ENCODE measurements around the gene ASAP3.

The ASAP3 gene

DNA sequence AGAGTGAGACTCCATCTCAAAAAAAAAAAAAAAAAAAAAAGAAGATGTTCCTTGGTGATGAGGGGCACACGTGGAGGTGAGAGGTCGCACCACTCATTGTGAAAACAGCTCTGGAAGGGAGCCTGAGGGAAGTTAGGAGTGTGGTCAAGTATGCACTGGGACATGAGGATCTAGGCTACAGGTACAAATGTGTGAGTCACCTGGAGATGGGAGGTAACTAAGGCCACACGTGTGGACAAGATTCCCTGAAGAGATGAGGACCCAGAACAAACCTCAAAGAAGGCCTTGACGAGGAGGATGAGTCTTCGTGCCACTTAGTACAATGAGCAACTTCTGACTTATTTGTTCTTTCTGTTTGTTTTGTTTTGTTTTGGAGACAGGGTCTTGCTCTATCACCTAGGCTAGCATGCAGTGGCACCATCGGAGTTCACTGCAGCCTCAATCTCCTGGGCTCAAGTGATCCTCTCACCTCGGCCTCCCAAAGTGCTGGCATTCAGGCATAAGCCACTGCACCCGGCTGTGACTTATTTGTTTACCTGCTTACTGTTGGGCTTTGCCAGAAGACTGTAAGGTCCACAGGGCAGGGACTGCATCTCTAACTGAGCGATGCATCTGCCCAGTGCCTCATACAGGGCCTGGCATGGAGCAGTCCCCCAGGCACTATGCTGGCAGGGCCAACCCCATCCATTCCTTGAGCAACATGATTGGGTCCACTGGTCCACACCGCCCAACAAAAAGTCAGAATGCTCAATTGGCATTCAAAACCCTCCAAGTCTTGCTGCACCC, 6.4 kb downstream of the ASAP3 start:
- DNase-seq = no peak

DNA sequence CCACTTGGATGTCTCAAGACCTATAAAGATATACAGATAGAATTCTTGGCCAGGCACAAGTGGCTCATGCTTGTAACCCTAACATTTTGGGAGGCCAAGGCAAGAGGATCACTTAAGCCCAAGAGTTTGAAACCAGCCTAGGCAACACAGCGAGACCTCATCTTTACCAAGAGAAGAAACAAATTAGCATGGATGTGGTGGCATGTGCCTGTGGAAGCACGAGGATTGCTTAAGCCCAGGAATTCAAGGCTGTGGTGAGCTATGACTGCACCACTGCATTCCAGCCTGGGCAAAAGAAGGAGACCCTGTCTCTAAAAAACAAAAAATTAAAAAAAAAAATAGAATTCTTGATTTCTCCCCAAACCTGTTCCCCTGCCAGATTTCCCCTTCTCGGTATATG, 8.3 kb downstream of the ASAP3 start:
- no peak for DNase-seq

DNA sequence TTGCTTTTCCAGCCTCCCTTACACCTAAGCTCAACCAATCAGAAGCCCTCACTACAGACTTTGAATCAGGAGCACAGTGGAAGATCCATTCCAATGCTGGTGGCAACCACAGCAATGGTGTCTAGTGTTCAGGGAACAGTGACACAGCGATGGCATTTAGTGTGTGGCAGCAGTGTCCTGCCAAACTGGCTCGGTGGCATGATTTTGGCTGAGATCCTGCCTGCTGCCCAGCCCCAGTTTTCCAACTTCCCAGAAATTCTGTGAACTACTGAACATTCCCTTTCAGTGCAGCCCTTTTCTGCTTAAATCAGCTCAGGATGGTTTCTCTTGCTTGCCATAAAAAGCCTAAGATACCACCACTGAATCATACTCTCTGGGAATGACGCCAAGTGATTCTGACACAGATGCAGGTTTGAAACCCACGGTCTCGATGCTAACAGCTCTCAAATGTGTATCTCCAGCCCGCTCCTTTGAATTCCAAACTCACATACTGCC, 8.8 kb downstream of the ASAP3 start:
- DNase-seq = peak; percentile 86

DNA sequence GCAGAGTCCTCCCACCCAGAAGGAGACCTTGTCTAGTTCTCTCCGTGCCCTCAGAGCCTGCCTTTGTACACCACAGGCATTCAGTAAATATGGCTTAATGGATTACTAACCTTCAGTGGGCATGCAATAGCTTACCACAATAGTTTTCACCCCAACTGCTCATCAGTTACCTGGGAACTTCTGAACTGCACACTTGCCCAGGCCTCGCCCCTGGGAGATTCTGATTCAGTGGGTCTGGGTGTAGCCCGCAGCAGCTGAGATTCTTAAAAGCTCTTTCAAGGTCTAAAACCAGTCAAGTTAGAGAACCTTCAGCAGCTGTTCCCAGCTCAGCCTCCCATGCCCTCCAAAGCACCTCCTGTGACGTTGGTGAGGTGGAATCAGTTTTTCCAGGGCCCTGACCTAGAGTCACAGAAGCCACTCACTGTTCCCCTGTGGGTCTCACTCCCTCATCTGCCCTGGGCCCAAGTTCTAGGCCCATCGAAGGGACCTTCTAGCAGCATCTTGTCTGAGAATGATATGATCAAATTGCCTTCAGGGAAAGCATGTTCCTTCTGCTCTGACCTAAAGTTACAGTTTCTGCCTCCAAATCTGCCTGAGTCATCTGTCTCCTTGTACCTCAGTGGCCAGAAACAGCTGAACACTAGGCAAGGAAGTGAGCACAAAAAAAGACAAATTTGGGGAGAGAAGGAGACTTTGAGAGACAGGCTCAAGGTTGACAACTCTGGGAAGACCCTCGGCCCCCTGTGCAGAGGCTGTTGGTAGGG, 10.8 kb downstream of the ASAP3 start:
- no peak for DNase-seq

DNA sequence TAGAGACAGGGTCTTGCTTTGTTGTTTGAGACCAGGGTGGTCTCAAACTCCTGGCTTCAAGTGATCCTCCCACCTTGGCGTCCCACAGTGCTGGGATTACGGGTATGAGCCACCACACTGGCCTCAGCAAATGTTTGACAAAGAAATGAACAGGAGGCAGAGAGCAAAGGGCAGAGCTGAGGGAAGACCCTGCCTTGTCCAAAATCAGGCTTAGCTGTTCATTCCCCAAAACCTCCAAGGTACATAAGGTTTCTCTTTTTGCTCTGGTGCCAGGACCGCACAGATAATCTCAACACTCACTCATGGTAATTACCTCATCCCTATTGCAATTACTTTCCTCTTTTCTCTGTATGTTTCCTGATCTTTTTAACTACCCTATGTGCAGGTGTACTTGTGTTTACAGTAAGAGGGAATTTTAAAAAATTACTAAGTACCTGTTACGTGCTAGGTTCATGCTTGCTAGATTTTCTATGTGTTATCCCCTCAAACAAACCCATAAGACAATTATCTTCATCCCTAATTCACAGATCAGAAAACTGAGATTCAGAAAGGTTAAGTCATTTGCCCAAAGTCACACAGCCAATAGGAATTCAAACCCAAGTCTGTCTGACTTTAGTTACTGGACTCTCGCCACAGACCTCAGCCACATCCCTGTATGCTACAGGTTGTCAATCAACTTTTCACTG, 11.5 kb downstream of the ASAP3 start:
- no peak for DNase-seq

DNA sequence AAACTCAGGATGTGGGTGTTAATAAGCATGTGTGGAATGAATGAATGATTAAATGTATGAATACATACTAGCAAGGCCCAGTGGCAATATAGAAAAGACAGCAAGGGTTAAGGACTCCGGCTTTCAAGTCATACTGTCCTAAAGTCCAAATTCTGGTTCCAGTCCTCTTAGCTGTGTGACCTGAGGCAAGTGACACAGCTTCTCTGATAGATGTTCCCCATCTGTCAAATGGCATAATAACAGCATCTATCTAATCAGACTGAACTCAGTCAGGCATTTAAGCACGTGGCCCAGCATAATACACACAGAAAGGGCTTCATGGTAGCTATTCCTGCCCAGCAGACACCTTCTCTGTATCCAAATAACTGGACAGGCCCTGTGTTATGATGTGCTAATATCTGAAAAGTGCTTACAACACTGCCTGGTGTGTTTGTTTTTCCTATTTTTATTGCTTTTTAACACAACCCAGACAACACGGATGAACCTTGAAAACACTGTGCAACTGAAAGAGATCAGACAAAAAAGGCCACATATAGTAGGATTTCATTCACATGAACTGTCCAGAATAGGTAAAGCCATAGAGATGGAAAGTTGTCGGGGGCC, 12.4 kb downstream of the ASAP3 start:
- no peak for DNase-seq

DNA sequence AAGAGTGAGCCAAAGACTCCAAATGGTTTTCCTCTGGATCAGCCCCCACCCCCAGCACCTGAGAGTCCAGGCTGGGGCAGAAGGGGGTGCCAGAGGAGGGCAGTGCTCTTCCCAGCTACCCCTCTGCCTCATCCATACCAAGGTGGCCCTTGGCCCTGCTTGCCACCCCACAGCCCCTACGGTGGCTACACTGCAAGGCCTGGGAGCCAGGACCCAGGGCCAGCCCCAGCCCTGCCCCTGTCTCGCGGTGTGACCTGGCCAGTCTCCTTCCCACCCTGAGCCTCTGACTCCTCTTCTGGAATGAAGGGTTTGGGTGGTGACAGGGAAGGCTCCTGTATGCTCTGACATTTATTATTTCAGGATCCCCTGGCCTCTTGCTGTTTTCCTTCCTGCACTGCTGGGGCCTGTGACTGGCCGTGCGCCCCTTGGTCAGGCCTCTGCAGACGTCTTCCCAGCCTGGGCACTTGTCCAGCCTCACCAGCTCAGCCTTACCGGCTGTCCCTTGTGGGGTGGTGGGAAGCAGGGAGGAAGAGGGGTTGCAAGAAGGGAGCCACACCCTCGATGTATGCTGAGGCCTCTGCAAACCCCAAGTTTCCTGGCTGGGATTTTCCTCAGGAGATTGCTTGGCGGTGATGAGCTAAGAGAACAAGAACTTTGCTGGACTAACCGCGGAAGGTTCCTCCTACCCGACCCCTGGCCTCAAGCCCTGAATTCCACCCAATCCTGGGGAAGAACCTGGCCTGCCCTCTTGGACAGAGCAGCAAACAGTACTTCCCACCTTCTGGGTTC, 13.5 kb downstream of the ASAP3 start:
- no peak for DNase-seq

DNA sequence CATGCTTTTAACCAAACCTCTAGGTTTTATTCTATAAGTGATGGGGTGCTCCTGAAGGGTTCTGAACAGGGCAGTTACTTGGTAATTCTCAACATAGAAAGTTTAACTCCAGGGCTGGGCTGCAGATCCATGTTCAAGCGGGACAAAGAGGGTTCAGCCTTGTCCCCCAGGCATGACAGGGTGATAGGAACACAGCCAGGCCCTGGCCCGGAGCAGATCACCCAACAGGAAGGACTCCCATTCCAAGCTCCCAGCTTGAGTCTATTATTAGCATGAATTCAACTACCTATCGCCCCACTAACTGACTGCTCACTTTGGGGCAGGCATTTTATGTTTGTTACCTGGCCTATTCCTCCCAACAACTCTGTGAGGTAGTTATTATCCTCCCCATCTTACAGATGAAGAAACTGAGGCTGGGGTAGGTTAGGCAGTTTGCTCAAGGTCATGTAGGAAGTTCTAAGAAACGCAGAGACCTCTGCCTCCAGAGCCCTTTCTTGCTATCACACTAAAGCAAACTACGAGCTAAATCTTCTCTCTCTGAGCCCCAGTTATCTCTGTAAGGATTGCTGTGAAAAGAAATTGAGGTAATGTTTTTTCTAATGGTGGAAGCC, 14.5 kb downstream of the ASAP3 start:
- no peak for DNase-seq

DNA sequence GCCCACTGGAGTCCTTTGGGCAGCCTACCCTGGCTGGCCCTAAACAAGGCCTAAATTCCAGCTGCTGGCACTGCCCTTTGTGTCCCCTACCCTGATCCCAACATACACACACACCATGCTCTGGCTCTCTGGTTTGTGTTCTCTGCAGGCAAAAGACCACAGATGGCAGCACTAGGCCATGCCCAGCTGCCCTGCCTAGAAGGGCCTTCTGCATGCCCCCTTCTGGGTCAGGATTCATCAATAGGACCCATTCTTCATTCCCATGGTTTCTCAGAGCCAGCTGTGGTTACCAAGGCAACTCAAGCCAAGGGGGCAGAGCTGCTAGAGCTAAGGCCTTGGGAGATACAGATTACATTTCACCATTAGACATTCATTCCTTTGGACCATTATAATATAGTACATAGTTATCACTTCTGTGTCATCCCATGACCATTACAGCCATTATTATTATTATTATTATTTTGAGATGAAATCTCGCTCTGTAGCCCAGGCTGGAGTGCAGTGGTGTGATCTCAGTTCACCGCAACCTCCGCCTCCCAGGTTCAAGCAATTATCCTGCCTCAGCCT, 17.5 kb downstream of the ASAP3 start:
- DNase-seq = no peak

DNA sequence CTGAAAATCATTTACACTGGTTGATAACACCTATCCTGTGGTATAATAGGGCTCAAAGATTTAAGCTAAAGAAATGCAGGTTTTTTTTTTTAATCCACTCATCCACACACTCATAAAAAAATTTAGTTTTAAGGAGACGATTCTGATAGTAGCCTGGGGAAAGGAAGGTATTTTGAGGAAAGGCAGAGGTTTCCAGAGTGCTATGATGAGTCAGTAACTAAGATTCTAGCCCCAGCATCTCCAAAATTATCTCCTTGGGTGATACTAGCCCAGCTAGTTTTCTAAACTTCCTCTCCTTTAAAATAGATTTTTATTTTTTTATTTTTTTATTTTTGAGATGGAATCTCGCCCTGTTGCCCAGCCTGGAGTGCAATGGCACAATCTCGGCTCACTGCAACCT, 20.7 kb downstream of the ASAP3 start:
- DNase-seq = no peak

DNA sequence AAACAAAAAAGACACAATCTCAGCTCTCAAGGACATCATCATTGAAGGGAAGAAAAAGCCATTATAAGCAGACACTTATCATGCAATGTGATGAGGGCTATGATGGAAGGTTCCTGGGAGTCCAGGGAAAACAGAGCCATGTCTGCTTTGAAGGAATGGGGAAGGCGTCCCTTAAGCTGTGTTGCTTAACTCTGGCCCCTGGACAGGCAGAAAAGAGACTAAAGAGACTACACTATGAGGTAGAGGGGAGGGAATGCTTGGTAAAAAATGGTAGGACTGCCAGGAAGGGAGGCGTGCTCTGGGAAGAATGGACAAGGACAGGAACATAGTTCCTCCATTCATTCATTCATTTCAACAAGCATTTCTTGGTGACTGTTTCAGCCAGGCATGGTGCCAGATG, 21.2 kb downstream of the ASAP3 start:
- DNase-seq = no peak

DNA sequence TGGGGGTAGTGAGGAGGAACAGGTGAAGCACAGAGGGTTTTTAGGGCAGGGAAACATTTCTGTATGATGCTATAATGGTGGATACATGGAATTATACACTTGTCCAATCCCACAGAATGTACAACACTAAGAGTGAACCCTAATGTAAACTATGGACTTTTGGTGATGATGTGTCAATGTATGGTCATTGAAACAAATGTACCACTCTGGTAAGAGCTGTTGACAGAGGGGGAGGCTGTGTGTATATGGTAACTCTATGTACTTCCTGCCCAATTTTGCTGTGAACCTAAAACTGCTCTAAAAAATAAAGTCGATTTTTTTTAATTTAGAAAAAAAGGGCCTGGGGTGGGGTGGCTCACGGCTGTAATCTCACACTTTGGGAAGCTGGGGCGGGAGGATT, 22.9 kb downstream of the ASAP3 start:
- no peak for DNase-seq

DNA sequence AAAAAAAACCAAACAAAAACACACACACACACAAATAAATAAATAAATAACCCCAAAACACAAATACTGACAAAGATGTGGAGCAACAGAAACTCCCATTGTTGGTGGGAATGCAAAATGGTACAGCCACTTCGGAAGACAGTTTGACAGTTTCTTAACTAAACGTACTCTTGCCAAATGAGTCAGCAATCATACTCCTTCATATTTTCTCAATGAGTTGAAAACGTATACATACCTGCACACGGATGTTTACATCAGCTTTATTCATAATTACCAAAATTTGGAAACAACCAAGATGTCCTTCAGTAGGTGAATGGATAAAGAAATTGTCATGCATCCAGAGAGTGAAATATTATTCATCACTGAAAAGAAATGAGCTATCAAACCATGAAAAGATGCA, 23.5 kb downstream of the ASAP3 start:
- DNase-seq = no peak

DNA sequence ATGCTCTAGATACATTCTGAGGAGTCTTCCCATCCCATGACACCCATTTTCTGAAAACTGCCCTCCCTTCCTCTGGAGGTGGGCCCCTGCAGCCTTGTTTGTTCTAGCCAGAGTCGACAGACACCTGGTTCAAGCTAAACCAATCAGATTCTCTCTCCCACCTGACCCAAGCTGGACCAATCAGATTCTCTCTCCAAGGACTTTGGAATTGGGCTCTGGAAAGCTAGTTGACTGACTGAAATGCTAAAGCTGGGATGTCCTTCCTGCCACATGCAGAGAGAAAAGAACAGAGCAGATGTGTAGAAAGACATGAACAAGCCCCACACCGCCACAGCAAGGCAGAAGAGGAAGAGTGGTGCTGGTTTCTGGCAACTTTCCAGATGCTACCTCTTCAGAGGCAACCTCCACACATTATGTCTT, 24.6 kb downstream of the ASAP3 start:
- no peak for DNase-seq

DNA sequence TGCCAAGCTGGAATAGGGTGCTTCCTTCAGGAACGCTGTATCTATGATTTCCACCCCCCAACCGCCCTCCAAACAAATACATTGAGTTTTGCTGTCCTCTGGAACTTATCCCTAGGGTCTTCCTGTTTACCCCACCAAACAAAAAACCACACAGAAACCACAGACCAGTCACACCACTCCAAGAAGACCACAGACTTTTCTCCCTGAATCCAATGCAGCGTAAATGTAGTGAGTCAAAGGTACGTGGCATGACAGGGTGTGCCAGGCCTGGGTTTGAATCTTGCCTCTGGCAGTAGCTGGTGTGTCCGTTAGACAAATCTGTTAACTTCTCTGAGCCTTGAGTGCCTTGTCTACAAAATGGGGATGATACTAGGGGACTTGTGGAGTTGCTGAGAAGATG, 27.8 kb downstream of the ASAP3 start:
- no peak for DNase-seq

DNA sequence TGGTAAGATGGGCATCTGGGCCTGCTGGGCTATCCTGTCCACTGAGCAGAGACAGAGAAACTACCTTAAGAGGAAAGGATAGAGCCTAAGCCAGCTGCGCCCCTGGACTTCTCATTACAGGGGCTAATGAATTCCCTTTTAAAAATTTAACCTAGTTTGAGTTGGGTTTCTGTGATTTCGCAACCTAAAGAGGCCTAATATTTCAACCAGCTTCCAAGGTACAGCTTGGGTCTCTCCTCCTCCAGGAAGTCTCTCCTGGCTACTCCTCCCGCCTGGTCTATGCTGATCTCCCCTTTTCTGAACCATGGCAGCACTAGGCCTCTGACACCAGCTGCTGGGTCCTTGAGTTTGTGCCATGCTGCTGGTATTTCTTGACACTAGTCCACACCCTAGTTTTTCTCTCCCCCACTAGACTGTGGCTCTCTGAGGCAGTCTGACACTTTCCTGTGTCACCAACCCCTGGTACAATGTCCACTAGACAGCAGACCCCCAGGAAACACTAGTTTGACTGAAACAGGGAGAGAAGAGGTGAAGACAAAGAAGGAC, 30.5 kb downstream of the ASAP3 start:
- no peak for DNase-seq

DNA sequence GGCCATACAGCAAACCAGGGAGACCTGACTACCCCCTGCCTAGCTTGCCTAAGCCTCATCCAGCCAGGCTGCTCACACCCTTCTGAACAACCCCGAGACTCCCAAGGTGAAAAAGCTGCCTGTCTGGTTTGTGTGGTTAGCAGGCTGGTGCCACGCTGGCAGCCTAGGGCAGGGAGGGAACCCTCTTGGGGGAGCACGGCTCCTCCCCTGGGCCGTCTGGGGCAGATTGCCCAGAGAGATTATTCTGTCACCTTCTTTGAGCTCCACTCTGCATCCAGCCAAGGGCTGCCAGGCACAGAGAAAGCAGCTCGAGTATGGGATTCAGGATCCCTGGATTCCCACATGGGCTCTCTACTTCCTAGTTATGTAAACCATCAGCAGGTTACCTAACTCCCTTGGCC, 32.0 kb downstream of the ASAP3 start:
- DNase-seq = no peak

DNA sequence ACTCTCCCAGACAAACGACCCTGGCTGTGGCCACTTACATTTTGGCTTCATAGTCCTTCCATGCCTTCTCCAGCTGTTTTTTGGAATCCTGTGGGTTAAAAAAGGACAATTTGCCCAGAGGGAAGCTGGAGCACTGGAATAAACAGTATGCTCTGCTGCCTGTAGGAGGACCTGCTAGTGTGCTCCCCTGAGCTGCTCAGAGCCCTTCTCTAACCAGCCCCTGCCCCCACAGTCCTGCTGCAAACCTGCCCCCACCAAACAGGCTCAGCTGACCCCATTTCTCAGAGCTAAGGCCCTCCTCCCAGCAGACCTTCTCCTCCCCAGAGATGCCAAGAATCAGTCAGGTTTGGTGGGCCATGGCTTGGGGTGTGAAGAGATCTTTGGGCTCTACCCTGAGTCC, 32.5 kb downstream of the ASAP3 start:
- DNase-seq = no peak

DNA sequence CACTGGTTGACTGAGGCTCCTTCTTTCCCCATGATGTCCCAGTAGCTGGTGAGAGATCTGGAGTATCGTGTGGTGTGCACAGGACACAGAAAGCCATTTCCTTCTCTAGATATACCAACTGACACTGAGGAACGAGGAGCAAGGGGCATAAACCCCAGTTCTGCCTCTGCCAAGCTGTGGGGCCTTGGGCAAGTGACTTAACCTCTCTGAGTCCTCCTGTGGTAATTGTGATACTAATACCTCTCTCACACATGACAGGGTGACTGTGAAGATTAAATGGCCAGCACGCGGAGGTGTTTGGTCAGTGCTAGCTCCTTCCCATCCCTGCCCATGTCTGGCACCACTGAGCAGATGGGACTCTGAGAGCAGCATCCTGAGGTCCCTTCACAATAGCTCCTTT, 33.1 kb downstream of the ASAP3 start:
- no peak for DNase-seq

DNA sequence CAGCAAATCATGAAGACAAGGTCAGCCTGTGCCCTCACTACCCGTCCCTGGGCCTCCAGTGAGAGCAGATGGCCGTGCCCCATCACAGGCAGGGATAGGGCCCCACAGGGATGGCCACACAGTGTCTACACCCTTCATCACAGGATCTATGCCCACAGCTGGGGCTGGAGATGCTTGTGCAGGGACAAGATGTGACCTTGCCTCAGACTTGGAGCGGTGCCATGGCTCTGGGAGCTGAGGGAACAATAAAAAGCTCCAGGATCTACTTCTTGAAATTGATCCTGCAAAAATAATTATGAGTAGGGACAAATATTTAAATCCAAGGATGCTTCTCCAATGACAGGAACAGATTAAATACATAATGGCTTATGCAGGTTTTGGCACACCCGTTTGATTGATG, 34.0 kb downstream of the ASAP3 start:
- no peak for DNase-seq

DNA sequence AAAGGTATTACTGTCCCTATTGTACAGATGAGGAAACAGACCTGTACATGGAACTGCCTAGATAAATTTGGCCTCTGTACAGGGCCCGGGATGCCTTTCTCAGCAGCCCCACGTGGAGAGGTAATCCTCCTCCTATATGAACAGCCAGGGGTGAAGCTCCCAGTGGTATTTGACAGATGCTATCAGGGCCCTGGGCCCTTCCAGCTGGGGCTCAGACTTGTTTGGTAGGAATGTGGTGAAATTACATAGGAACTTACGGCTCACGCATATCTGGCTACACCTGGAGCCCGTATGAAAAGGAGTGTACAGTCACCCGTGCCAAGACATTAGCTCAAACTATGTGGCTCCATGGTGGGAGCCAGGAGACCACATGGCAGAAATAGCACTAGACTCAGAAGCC, 34.7 kb downstream of the ASAP3 start:
- no peak for DNase-seq
